EL (cell line): ENCODE measurements around the gene MEGF8.

Source experiments
- DNase-seq: peaks from one replicate; pipeline ENCODE4 v3.0.0-alpha.2; 2016

Gene MEGF8

GRCh38 chr19:42357290-42357689, 31.9 kb downstream of the MEGF8 start:
- no peak for DNase-seq

- peak; percentile 73 for DNase-seq
Measured at GRCh38 chr19:42360787-42361544, 35.5 kb downstream of the MEGF8 start.

GRCh38 chr19:42361545-42361910, 36.1 kb downstream of the MEGF8 start:
- no peak for DNase-seq

- DNase-seq: no peak
Measured at GRCh38 chr19:42362342-42362741, 36.9 kb downstream of the MEGF8 start.

GRCh38 chr19:42362891-42363440, 37.5 kb downstream of the MEGF8 start:
- no peak for DNase-seq

- DNase-seq: no peak
Measured at GRCh38 chr19:42363614-42364346, 38.3 kb downstream of the MEGF8 start.

- no peak for DNase-seq
Measured at GRCh38 chr19:42366673-42367072, 41.2 kb downstream of the MEGF8 start.

GRCh38 chr19:42367929-42368328, 42.5 kb downstream of the MEGF8 start:
- no peak for DNase-seq

- no peak for DNase-seq
Measured at GRCh38 chr19:42368360-42368759, 42.9 kb downstream of the MEGF8 start.

- no peak for DNase-seq
Measured at GRCh38 chr19:42368765-42369164, 43.3 kb downstream of the MEGF8 start.

GRCh38 chr19:42369433-42370067, 44.1 kb downstream of the MEGF8 start:
- DNase-seq: no peak

- DNase-seq: no peak
Measured at GRCh38 chr19:42370068-42370520, 44.7 kb downstream of the MEGF8 start.

- no peak for DNase-seq
Measured at GRCh38 chr19:42370626-42371175, 45.3 kb downstream of the MEGF8 start.

- DNase-seq: no peak
Measured at GRCh38 chr19:42374826-42375376, 49.5 kb downstream of the MEGF8 start.

GRCh38 chr19:42375415-42376176, 50.2 kb downstream of the MEGF8 start:
- DNase-seq: no peak

- DNase-seq: no peak
Measured at GRCh38 chr19:42376177-42376555, 50.7 kb downstream of the MEGF8 start.

GRCh38 chr19:42378225-42379215, 53.1 kb downstream of the MEGF8 start:
- no peak for DNase-seq

GRCh38 chr19:42380155-42380554, 54.7 kb downstream of the MEGF8 start:
- no peak for DNase-seq

- DNase-seq: peak; percentile 75
Measured at GRCh38 chr19:42386974-42387707, 61.7 kb downstream of the MEGF8 start.

- DNase-seq: no peak
Measured at GRCh38 chr19:42388851-42389489, 63.5 kb downstream of the MEGF8 start.
